ENCODE results near the gene STXBP3.
"Not testable (repeated sequence)": the region's sequence is repeated elsewhere in the genome, so short reads cannot be mapped to it uniquely, and the experiment has no call there.

The STXBP3 gene

GRCh38 chr1:108746382-108747170 is at the start of gene STXBP3:
STXBP3 (plus strand) TSS chr1:108746674; CDS start chr1:108746738, 64 bp downstream.
- DNase-seq = peak; percentile 92

GRCh38 chr1:108699375-108700332 is 46.8 kb upstream of the STXBP3 start:
- DNase-seq = no peak

GRCh38 chr1:108701176-108701849 is 45.2 kb upstream of the STXBP3 start:
- DNase-seq = no peak

- DNase-seq = not testable (repeated sequence)
These were observed 44.4 kb upstream of the STXBP3 start for GRCh38 chr1:108702109-108702508.

- DNase-seq = no peak
These were observed 42.5 kb upstream of the STXBP3 start for GRCh38 chr1:108703939-108704338.

GRCh38 chr1:108704496-108704895 is 42.0 kb upstream of the STXBP3 start:
- no peak for DNase-seq

GRCh38 chr1:108706643-108707042 is 39.8 kb upstream of the STXBP3 start:
- DNase-seq = no peak

- no peak for DNase-seq
These were observed 37.5 kb upstream of the STXBP3 start for GRCh38 chr1:108708691-108709660.

- no peak for DNase-seq
These were observed 33.8 kb upstream of the STXBP3 start, which contains the start of gene FNDC7 for GRCh38 chr1:108712606-108713150. FNDC7 (plus strand) TSS chr1:108712908; CDS start chr1:108712934, 26 bp downstream.

GRCh38 chr1:108715932-108716331 is 30.5 kb upstream of the STXBP3 start:
- DNase-seq = no peak

GRCh38 chr1:108716437-108717230 is 29.8 kb upstream of the STXBP3 start:
- DNase-seq = no peak

GRCh38 chr1:108717774-108718316 is 28.6 kb upstream of the STXBP3 start:
- DNase-seq = no peak

GRCh38 chr1:108718927-108719655 is 27.4 kb upstream of the STXBP3 start:
- DNase-seq = no peak

- DNase-seq = no peak
These were observed 26.6 kb upstream of the STXBP3 start for GRCh38 chr1:108719656-108720435.

- DNase-seq = no peak
These were observed 24.2 kb upstream of the STXBP3 start for GRCh38 chr1:108722292-108722691.

GRCh38 chr1:108725906-108726305 is 20.6 kb upstream of the STXBP3 start:
- DNase-seq = no peak

- DNase-seq = no peak
These were observed 18.0 kb upstream of the STXBP3 start for GRCh38 chr1:108728327-108728923.

- DNase-seq = no peak
These were observed 17.0 kb upstream of the STXBP3 start for GRCh38 chr1:108729481-108729880.
